Spleen (tissue), 11 donors: ENCODE results near the gene NFASC. TPM values are rescaled to one million over a fixed set of nuclear protein-coding genes. Genes with fewer than 3 reads are reported as not detected.

Experiments used
- DNase-seq: peaks from one replicate; pipeline ENCODE4 v3.0.0-alpha.2; 2020
- H3K27ac ChIP-seq, 8 donors: fragments of 200-600 bp; sonication (generic) in 7 of 8; 1 replicate in 4 of 8; 2 replicates in 4 of 8; pipeline versions ENCODE4 v1.5.0 to v1.8.0; 2016 to 2021; ENCODE audit warnings: inconsistent platforms in 4 of 8, mild to moderate bottlenecking in 4 of 8, moderate library complexity in 1 of 8
- H3K27me3 ChIP-seq, 7 donors: fragments of 200-600 bp; sonication (generic) in 6 of 7; replicated peaks in 1 of 7; 1 replicate in 4 of 7; 2 replicates in 3 of 7; pipeline versions ENCODE4 v1.5.0 to v1.8.0; 2016 to 2021; ENCODE audit warnings: inconsistent platforms in 3 of 7, mild to moderate bottlenecking in 1 of 7
- H3K36me3 ChIP-seq, 6 donors: fragments of 200-600 bp; sonication (generic) in 5 of 6; 1 replicate in 4 of 6; 2 replicates in 2 of 6; pipeline versions ENCODE4 v1.5.0 to v1.8.0; 2016 to 2021; ENCODE audit warnings: inconsistent platforms in 2 of 6
- H3K4me1 ChIP-seq, 6 donors: fragments of 200-600 bp; sonication (generic) in 5 of 6; 1 replicate in 3 of 6; 2 replicates in 3 of 6; pipeline versions ENCODE4 v1.5.0 to v1.8.0; 2016 to 2021; ENCODE audit warnings: inconsistent platforms in 3 of 6
- H3K4me3 ChIP-seq, 8 donors: fragments of 200-600 bp; sonication (generic) in 7 of 8; 1 replicate in 4 of 8; 2 replicates in 4 of 8; pipeline versions ENCODE4 v1.5.0 to v1.8.0; 2016 to 2021; ENCODE audit warnings: inconsistent platforms in 4 of 8, mild to moderate bottlenecking in 4 of 8, moderate library complexity in 2 of 8
- H3K9me3 ChIP-seq, 8 donors: fragments of 200-600 bp; sonication (generic) in 7 of 8; 1 replicate in 4 of 8; 2 replicates in 4 of 8; pipeline versions ENCODE4 v1.5.0 to v1.8.0; 2016 to 2021; ENCODE audit warnings: inconsistent platforms in 4 of 8
- POLR2A ChIP-seq, 3 donors: fragments of 450-650 bp; IDR thresholded peaks; one replicate each; pipeline ENCODE4 v1.5.1; 2017; ENCODE audit warnings: antibody characterized with exemption in 3 of 3, mild to moderate bottlenecking in 1 of 3
- POLR2AphosphoS5 ChIP-seq, 3 donors: sonication (generic); formaldehyde crosslinking; IDR thresholded peaks; one replicate each; pipeline ENCODE4 v1.5.1; 2017; ENCODE audit warnings: antibody characterized with exemption in 3 of 3
- WGBS, 5 donors: extraction: QIAGEN DNeasy Blood & Tissue Kit in 3 of 5; methylation state at CpG; one replicate each; pipeline versions ENCODE4 v1.1.5 to v1.1.7; 2013 to 2018; 5-methylcytosine and 5-hydroxymethylcytosine counted together
- intact Hi-C: fragments of 100-400 bp; cut with DNase I; formaldehyde crosslinking; loops from one replicate; pipeline ENCODE4 v1.15.0; 2023; ENCODE audit warnings: low total_unique reads
- polyA plus RNA-seq, 3 donors: library from polyadenylated mRNA; stranded (reverse); fragments of 200-250 nt; gene quantifications; one replicate each; pipeline ENCODE4 v1.2.1, GENCODE V29; 2013
- total RNA-seq, 7 donors: library from RNA; depleted of rRNA in 3 of 7; stranded (reverse); fragments of >200 nt in 3 of 7; fragmentation: NEBNext Ultra II Directional in 4 of 7; extraction: Animal tissue kit (Norgen Biotek cat#: 25700) in 4 of 7; gene quantifications; one replicate each; pipeline versions ENCODE4 v1.1.0 to v1.2.1, GENCODE V29; 2016 to 2021
- TF ChIP-seq, protein P1 (sequence below), 11 experiments: fragments of 200-600 bp in 7 of 11; fragments of 450-650 bp in 4 of 11; sonication (generic) in 4 of 11; IDR thresholded peaks in 8 of 11; conservative IDR thresholded peaks in 3 of 11; 1 replicate in 7 of 11; 2 replicates in 4 of 11; pipeline versions ENCODE4 v1.4.0 to v1.8.0; 2016 to 2021; ENCODE audit warnings: antibody characterized with exemption in 11 of 11, inconsistent platforms in 4 of 11, mild to moderate bottlenecking in 1 of 11
- donor health status: healthy with polysubstance abuse.
- donor health status: DM: no; HTN: no; CAD: no; lungs with moderate emphysema.
- donor health status: DM: no; HTN: no; CAD: no.
- donor health status: Bipolar disorder and iron deficiency.
- donor health status: healthy.
- donor health status: DM: no; HTN: no; CAD: no.
- donor health status: DM: yes; HTN: yes; CAD: no.

NFASC gene
- total and polyA plus RNA-seq, 10 donors: 2.8 to 60.3 (median 23.1) TPM

DNA sequence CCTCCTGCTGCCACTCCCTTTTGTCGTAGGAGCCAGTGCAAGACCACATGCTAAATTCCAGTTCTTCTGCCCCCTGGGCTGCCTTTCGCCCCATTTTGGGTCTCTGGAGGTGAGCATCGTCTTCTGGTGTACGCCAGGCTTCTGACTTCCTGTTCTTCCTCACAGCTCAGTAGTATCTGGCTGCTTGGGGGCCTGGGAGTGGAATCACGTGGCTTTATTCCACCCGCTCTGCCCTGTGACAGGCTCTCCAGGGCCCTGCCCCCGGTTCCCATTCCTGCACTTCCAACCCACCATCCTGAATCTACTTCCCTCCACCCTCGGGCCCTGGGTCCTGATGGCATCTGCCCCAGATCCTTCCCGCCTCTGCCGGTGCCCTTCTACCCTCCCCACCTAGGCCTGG lies 3.6 kb downstream of the NFASC start:
- Histone ChIP-seq H3K4me1 (peaks cover 0 to 6% (median 0%) of the 10 kb centered on the region in 6 donors), H3K4me3 (no peak overlapping the region), H3K9me3 (no peaks in the 10 kb centered on the region), H3K27ac (no peak overlapping the region), H3K27me3 (peaks cover 0 to 19% (median 0%) of the 10 kb centered on the region in 7 donors), H3K36me3 (no peaks in the 10 kb centered on the region)
- no peak for DNase-seq
- intact Hi-C loops: no loop called here
- 78 to 87% (median 84%) methylated on average over 10 of the region's 10 CpGs for WGBS, 5 donors
- TF ChIP-seq, protein P1, sequence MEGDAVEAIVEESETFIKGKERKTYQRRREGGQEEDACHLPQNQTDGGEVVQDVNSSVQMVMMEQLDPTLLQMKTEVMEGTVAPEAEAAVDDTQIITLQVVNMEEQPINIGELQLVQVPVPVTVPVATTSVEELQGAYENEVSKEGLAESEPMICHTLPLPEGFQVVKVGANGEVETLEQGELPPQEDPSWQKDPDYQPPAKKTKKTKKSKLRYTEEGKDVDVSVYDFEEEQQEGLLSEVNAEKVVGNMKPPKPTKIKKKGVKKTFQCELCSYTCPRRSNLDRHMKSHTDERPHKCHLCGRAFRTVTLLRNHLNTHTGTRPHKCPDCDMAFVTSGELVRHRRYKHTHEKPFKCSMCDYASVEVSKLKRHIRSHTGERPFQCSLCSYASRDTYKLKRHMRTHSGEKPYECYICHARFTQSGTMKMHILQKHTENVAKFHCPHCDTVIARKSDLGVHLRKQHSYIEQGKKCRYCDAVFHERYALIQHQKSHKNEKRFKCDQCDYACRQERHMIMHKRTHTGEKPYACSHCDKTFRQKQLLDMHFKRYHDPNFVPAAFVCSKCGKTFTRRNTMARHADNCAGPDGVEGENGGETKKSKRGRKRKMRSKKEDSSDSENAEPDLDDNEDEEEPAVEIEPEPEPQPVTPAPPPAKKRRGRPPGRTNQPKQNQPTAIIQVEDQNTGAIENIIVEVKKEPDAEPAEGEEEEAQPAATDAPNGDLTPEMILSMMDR (IDR thresholded peaks at IDR 0.05 in 8 of 11, conservative IDR thresholded peaks at IDR 0.05 in 3 of 11): no peak
- TF ChIP-seq POLR2A (IDR thresholded peaks at IDR 0.05): no peak
- TF ChIP-seq POLR2AphosphoS5 (IDR thresholded peaks at IDR 0.05): no peak

DNA sequence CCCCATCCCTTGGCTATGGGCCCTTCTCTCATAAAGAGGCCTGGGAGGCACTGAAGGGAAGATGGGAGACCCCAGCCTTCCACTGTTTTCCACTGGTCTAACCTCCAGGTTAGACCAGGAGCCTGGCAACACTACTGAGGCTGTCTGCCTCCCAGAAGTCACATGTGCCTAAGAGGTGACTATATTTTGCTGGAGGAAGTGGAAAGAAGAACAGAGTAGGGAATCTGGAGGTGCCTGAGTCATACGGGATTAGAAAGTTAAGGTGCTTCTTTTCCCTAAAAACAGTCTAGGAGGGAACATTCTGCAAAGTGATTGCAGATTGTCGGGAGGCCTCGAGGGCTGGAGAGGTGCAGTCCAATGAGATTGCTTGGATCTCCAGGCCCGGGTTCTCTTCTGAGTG lies 4.6 kb downstream of the NFASC start:
- TF ChIP-seq POLR2AphosphoS5 (IDR thresholded peaks at IDR 0.05) (no peak), POLR2A (IDR thresholded peaks at IDR 0.05) (no peak)
- TF ChIP-seq, protein P1 (IDR thresholded peaks at IDR 0.05 in 8 of 11, conservative IDR thresholded peaks at IDR 0.05 in 3 of 11): no peak
- WGBS, 5 donors: 58 to 71% (median 64%) methylated on average over 4 of the region's 4 CpGs
- intact Hi-C loops: no loop called here
- no peak overlapping the region for H3K4me3 ChIP-seq
- no peaks in the 10 kb centered on the region for H3K36me3 ChIP-seq
- H3K27ac ChIP-seq: no peak overlapping the region
- DNase-seq: no peak
- H3K9me3 ChIP-seq: no peaks in the 10 kb centered on the region
- peaks cover 0 to 18% (median 0%) of the 10 kb centered on the region in 7 donors for H3K27me3 ChIP-seq
- H3K4me1 ChIP-seq: peaks cover 0 to 4% (median 0%) of the 10 kb centered on the region in 6 donors

DNA sequence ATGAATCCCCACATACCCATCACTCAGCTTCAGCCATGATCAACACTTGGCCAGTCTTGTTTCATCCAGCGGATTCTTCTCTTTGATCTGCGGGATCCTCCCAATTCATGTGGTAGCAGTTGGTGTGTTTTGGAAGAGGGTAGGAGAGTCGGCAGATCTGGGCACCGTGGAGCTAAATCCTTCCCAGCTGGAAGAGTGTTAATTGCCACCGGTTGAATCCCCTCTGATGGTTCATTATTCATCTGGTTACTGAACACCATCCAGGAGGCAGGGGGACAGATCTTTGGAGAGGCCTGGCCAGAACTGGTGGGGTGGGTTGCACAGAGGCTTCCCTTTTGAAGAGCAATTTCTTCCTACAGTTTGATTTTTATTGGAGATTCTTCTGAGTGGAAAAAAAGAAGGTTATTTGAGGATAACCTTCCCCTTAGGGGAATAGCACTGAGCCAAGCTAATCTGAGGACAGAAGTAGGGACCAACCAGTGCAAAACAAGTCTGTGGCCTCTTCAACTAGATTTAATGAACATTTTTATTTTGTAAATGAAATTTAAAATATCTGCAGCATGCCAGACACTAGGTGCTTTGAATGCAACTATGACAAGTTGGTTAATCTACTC lies 8.1 kb downstream of the NFASC start:
- WGBS, 5 donors: 26 to 52% (median 50%) methylated on average over 5 of the region's 5 CpGs
- Histone ChIP-seq H3K9me3 (no peaks in the 10 kb centered on the region), H3K4me3 (no peak overlapping the region), H3K36me3 (no peaks in the 10 kb centered on the region), H3K27me3 (peaks cover 0 to 11% (median 0%) of the 10 kb centered on the region in 7 donors), H3K27ac (peak overlapping the region in 3 of 8 donors; percentile 21 to 43 (median 41)), H3K4me1 (no peaks in the 10 kb centered on the region)
- intact Hi-C loops: no loop called here
- no peak for DNase-seq
- TF ChIP-seq POLR2A (IDR thresholded peaks at IDR 0.05) (no peak), POLR2AphosphoS5 (IDR thresholded peaks at IDR 0.05) (no peak)
- TF ChIP-seq, protein P1 (IDR thresholded peaks at IDR 0.05 in 8 of 11, conservative IDR thresholded peaks at IDR 0.05 in 3 of 11): no peak

DNA sequence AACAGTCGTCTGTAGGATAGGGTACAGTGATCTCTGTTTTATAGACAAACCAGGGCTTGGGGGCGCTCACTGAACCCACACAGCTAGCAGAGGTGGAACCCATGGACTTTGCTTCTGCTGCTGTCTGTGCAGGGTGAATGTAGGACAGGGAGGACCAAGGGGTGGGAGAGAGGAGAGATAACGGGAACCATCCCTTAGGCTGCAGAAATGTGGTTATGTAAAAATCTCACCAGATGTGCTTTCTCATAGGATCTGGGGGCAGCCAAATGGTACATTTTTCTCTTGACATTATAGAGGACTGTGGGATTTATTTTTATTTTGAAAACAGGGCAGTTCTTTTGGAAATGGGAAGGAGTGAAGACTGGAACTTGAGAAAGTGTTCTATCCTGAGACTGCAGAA lies 8.7 kb downstream of the NFASC start:
- Histone ChIP-seq H3K27ac (peak overlapping the region in 5 of 8 donors; percentile 27 to 43 (median 36)), H3K9me3 (no peaks in the 10 kb centered on the region), H3K36me3 (no peaks in the 10 kb centered on the region), H3K4me3 (no peak overlapping the region), H3K27me3 (peaks cover 0 to 8% (median 0%) of the 10 kb centered on the region in 7 donors), H3K4me1 (no peaks in the 10 kb centered on the region)
- WGBS, 5 donors: 60 to 82% (median 73%) methylated on average over 3 of the region's 3 CpGs
- DNase-seq: no peak
- TF ChIP-seq, protein P1 (IDR thresholded peaks at IDR 0.05 in 8 of 11, conservative IDR thresholded peaks at IDR 0.05 in 3 of 11): no peak
- TF ChIP-seq POLR2A (IDR thresholded peaks at IDR 0.05): no peak
- TF ChIP-seq POLR2AphosphoS5 (IDR thresholded peaks at IDR 0.05): no peak
- intact Hi-C loops: no loop called here
